GM23338 (cell line): ENCODE results near the gene DNAJA3. TPM values are rescaled to one million over a fixed set of nuclear protein-coding genes. Genes with fewer than 3 reads are reported as not detected.
A peak's percentile ranks its signal among the peaks of the same experiment; 100 is the strongest.

Experiments used
- ATAC-seq: fragments of 200-7000 bp; cut with Tn5 transposase; 3 replicates; pipeline ENCODE4 v1.9.1; 2020
- DNase-seq: peaks from one replicate; pipeline ENCODE4 v3.0.0-alpha.2; 2015; ENCODE audit warnings: low spot score
- H2AFZ ChIP-seq: fragments of 200-600 bp; sonication (generic); 2 replicates; pipeline ENCODE4 v1.8.0; 2016; ENCODE audit warnings: antibody characterized with exemption, mild to moderate bottlenecking, moderate library complexity
- H3F3A ChIP-seq: fragments of 200-600 bp; sonication (generic); replicated peaks from 2 replicates; pipeline ENCODE4 v1.8.0; 2017; ENCODE audit warnings: antibody characterized with exemption, mixed run types, low read depth
- H3K27ac ChIP-seq: fragments of 200-600 bp; sonication (generic); 2 replicates; pipeline ENCODE4 v1.6.1; 2016; ENCODE audit warnings: low read depth
- H3K27me3 ChIP-seq: fragments of 200-600 bp; sonication (generic); 2 replicates; pipeline ENCODE4 v1.8.0; 2016; ENCODE audit warnings: mild to moderate bottlenecking, mixed run types, moderate library complexity; ENCODE audit not compliant: insufficient read depth
- H3K36me3 ChIP-seq: fragments of 200-600 bp; sonication (generic); 2 replicates; pipeline ENCODE4 v1.8.0; 2016; ENCODE audit warnings: mild to moderate bottlenecking; ENCODE audit not compliant: insufficient read depth
- H3K4me1 ChIP-seq: fragments of 200-600 bp; sonication (generic); 2 replicates; pipeline ENCODE4 v1.8.0; 2016; ENCODE audit warnings: mild to moderate bottlenecking, moderate library complexity; ENCODE audit not compliant: insufficient read depth
- H3K4me2 ChIP-seq: fragments of 200-600 bp; sonication (generic); 2 replicates; pipeline ENCODE4 v1.7.1; 2017; ENCODE audit warnings: mixed run types
- H3K4me3 ChIP-seq: fragments of 200-600 bp; sonication (generic); 2 replicates; pipeline ENCODE4 v1.6.1; 2016; ENCODE audit warnings: mixed run types
- H3K79me2 ChIP-seq: fragments of 200-600 bp; sonication (generic); replicated peaks from 2 replicates; pipeline ENCODE4 v1.8.0; 2017; ENCODE audit warnings: mild to moderate bottlenecking; ENCODE audit not compliant: insufficient read depth
- H3K9me2 ChIP-seq: fragments of 200-600 bp; sonication (generic); 2 replicates; pipeline ENCODE4 v1.8.0; 2017; ENCODE audit not compliant: insufficient read depth
- H4K20me1 ChIP-seq: fragments of 200-600 bp; sonication (generic); replicated peaks from 2 replicates; pipeline ENCODE4 v1.8.0; 2017; ENCODE audit warnings: mild to moderate bottlenecking; ENCODE audit not compliant: insufficient read depth
- H3K27ac Mint-ChIP-seq: 2 replicates; pipeline ENCODE4 v1.8.0; 2020; ENCODE audit warnings: inconsistent platforms, mild to moderate bottlenecking, moderate library complexity, mixed read lengths
- H3K27me3 Mint-ChIP-seq: 3 replicates; pipeline ENCODE4 v1.8.0; 2022; ENCODE audit warnings: low read depth, mild to moderate bottlenecking, moderate library complexity, mixed read lengths, inconsistent platforms; ENCODE audit not compliant: insufficient read depth, poor library complexity
- H3K36me3 Mint-ChIP-seq: 3 replicates; pipeline ENCODE4 v1.8.0; 2021; ENCODE audit warnings: low read depth, mild to moderate bottlenecking, inconsistent platforms, moderate library complexity, mixed read lengths
- H3K4me1 Mint-ChIP-seq: 3 replicates; pipeline ENCODE4 v1.8.0; 2020; ENCODE audit warnings: mild to moderate bottlenecking, inconsistent platforms, mixed read lengths
- H3K4me3 Mint-ChIP-seq: 3 replicates; pipeline ENCODE4 v1.8.0; 2021; ENCODE audit warnings: moderate library complexity, mild to moderate bottlenecking, inconsistent platforms, mixed read lengths
- H3K9me3 Mint-ChIP-seq: 3 replicates; pipeline ENCODE4 v1.8.0; 2020; ENCODE audit warnings: moderate library complexity, mild to moderate bottlenecking, inconsistent platforms, mixed read lengths
- ETS1 ChIP-seq: IDR thresholded peaks from 2 replicates; pipeline ENCODE4 v1.6.1; 2016; ENCODE audit warnings: antibody characterized with exemption
- EZH2 ChIP-seq: fragments of 200-600 bp; sonication (generic); IDR thresholded peaks from one replicate; pipeline ENCODE4 v1.8.0; 2017; ENCODE audit warnings: antibody characterized with exemption, mild to moderate bottlenecking, low read depth; ENCODE audit not compliant: unreplicated experiment
- EZH2phosphoT487 ChIP-seq: fragments of 200-600 bp; sonication (generic); IDR thresholded peaks from one replicate; pipeline ENCODE4 v1.8.1; 2018; ENCODE audit warnings: antibody characterized with exemption; ENCODE audit not compliant: unreplicated experiment
- JUNB ChIP-seq: IDR thresholded peaks from one replicate; pipeline ENCODE4 v1.6.1; 2016; ENCODE audit warnings: antibody characterized with exemption; ENCODE audit not compliant: unreplicated experiment
- NANOG ChIP-seq: IDR thresholded peaks from 2 replicates; pipeline ENCODE4 v1.6.1; 2016; ENCODE audit warnings: antibody characterized with exemption, borderline replicate concordance
- POLR2AphosphoS5 ChIP-seq: IDR thresholded peaks from 2 replicates; pipeline ENCODE4 v1.6.1; 2016; ENCODE audit warnings: antibody characterized with exemption, low read depth
- ZNF114 ChIP-seq: fragments of 250-450 bp; sonication (Bioruptor Pico); IDR thresholded peaks from 2 replicates; pipeline ENCODE4 v1.5.0; 2020; ENCODE audit warnings: mild to moderate bottlenecking, moderate library complexity
- ZNF462 ChIP-seq: fragments of 250-450 bp; sonication (Bioruptor Pico); IDR thresholded peaks from 2 replicates; pipeline ENCODE4 v1.5.0; 2020; ENCODE audit warnings: mild to moderate bottlenecking, moderate library complexity
- polyA plus RNA-seq: library from polyadenylated mRNA; unstranded; fragments of >200 nt; fragmentation: Nextera tagmentation; extraction: Ambion mirVana; gene quantifications from 2 replicates; pipeline ENCODE4 v1.2.1, GENCODE V29; 2016
- total RNA-seq: library from RNA; depleted of rRNA; stranded (reverse); fragments of >200 nt; shearing (Covaris generic); gene quantifications from 2 replicates; pipeline ENCODE4 v1.2.3, GENCODE V29; 2014

The DNAJA3 gene
- total and polyA plus RNA-seq, 2 experiments from 2014 or later = 56.3 to 75.5 TPM

GRCh38 chr16:4391631-4392381 is 33.9 kb upstream of the DNAJA3 start:
- peaks cover 43% of the 10 kb centered on the region for H3K4me1 ChIP-seq

GRCh38 chr16:4392382-4393239 is 33.1 kb upstream of the DNAJA3 start:
- no peaks in the 10 kb centered on the region; the same call in 2 of the 3 replicates for H3K36me3 Mint-ChIP-seq
- peaks cover 45% of the 10 kb centered on the region for H3K4me1 Mint-ChIP-seq
- DNase-seq = peak; percentile 96
- H3K4me1 ChIP-seq = peaks cover 43% of the 10 kb centered on the region
- H3F3A ChIP-seq = peaks cover 34% of the 10 kb centered on the region
- ATAC-seq = peak; percentile 75
- peak overlapping the region; percentile 98 for H3K27ac Mint-ChIP-seq
- H3K4me3 ChIP-seq = peak overlapping the region; percentile 45
- H3K27ac ChIP-seq = peak overlapping the region; percentile 100
- H3K4me2 ChIP-seq = peak overlapping the region; percentile 78
- H3K36me3 ChIP-seq = no peaks in the 10 kb centered on the region
- peaks cover 21% of the 10 kb centered on the region for H3K27me3 Mint-ChIP-seq
- H3K79me2 ChIP-seq = no peaks in the 10 kb centered on the region
- no peaks in the 10 kb centered on the region for H3K27me3 ChIP-seq
- no peaks in the 10 kb centered on the region for H3K9me3 Mint-ChIP-seq
- 0 out of 2 replicates have a peak overlapping the region, but pooled peaks have one; percentile 32 for H2AFZ ChIP-seq
- H4K20me1 ChIP-seq = no peaks in the 10 kb centered on the region
- H3K4me3 Mint-ChIP-seq = peak overlapping the region; percentile 49; the same call in 2 of the 3 replicates
- no peaks in the 10 kb centered on the region for H3K9me2 ChIP-seq
- TF ChIP-seq ZNF114 (CRISPR knock-in tag) (no peak), EZH2 (no peak), ZNF462 (CRISPR knock-in tag) (0 out of 2 replicates have a peak, but pooled peaks have one; percentile 16), POLR2AphosphoS5 (peak; percentile 46), EZH2phosphoT487 (no peak), NANOG (no peak), ETS1 (peak; percentile 82)

More at GRCh38 chr16:4391631-4392381, 33.9 kb upstream of the DNAJA3 start:
- DNase-seq = peak; percentile 82
- no peaks in the 10 kb centered on the region for H3K36me3 ChIP-seq
- H3F3A ChIP-seq = peaks cover 34% of the 10 kb centered on the region
- TF ChIP-seq JUNB (no peak), ETS1 (peak; percentile 28; the same call in 1 of the 2 replicates)
- H3K4me2 ChIP-seq = peak overlapping the region; percentile 78
- H3K9me2 ChIP-seq = no peaks in the 10 kb centered on the region
- H4K20me1 ChIP-seq = no peaks in the 10 kb centered on the region
- no peaks in the 10 kb centered on the region for H3K27me3 ChIP-seq
- Mint-ChIP-seq H3K27ac (peak overlapping the region; percentile 96), H3K4me1 (peaks cover 45% of the 10 kb centered on the region), H3K27me3 (peaks cover 21% of the 10 kb centered on the region), H3K9me3 (no peaks in the 10 kb centered on the region), H3K4me3 (peak overlapping the region; percentile 49; the same call in 2 of the 3 replicates), H3K36me3 (no peaks in the 10 kb centered on the region; the same call in 2 of the 3 replicates)
- H3K27ac ChIP-seq = peak overlapping the region; percentile 100
- no peak overlapping the region for H2AFZ ChIP-seq
- ATAC-seq = peak; percentile 48
- H3K79me2 ChIP-seq = no peaks in the 10 kb centered on the region
- H3K4me3 ChIP-seq = peak overlapping the region; percentile 45
